HepG2 (cell line): ENCODE data around the gene XKR7. TPM values are rescaled to one million over a fixed set of nuclear protein-coding genes. Genes with fewer than 3 reads are reported as not detected.

Experiments
- AFF4 ChIP-seq: sonication (generic); formaldehyde crosslinking; IDR thresholded peaks from 2 replicates; pipeline ENCODE4 v1.4.0; 2020; ENCODE audit warnings: missing genetic modification reagents
- GATA4 ChIP-seq: sonication (generic); IDR thresholded peaks from 2 replicates; pipeline ENCODE4 v1.6.1; 2016; ENCODE audit warnings: antibody characterized with exemption, low read depth, borderline replicate concordance
- HNF4A ChIP-seq: sonication (generic); formaldehyde crosslinking; IDR thresholded peaks from 2 replicates; pipeline ENCODE4 v1.4.0; 2020; ENCODE audit warnings: missing genetic modification reagents
- HOMEZ ChIP-seq: IDR thresholded peaks from 2 replicates; pipeline ENCODE4 v1.6.1; 2016; ENCODE audit warnings: low read depth
- KDM5A ChIP-seq: fragments of 200-600 bp; sonication (generic); IDR thresholded peaks from 2 replicates; pipeline ENCODE4 v1.7.0; 2018; ENCODE audit warnings: antibody characterized with exemption, mild to moderate bottlenecking, low read length, borderline replicate concordance
- NCOA5 ChIP-seq: sonication (generic); formaldehyde crosslinking; IDR thresholded peaks from 2 replicates; pipeline ENCODE4 v1.4.0; 2020; ENCODE audit warnings: missing genetic modification reagents
- PBX3 ChIP-seq: sonication (generic); formaldehyde crosslinking; IDR thresholded peaks from 2 replicates; pipeline ENCODE4 v1.8.1; 2023; ENCODE audit warnings: missing genetic modification reagents, inconsistent platforms, borderline replicate concordance
- PITX1 ChIP-seq: sonication (generic); formaldehyde crosslinking; IDR thresholded peaks from 2 replicates; pipeline ENCODE4 v1.5.1; 2020; ENCODE audit warnings: mild to moderate bottlenecking, missing genetic modification reagents
- POLR2G ChIP-seq: fragments of 200-400 bp; formaldehyde crosslinking; IDR thresholded peaks from 2 replicates; pipeline ENCODE4 v1.6.1; 2018; ENCODE audit warnings: mild to moderate bottlenecking, low read depth, low read length, moderate library complexity
- SETDB1 ChIP-seq: sonication (generic); formaldehyde crosslinking; IDR thresholded peaks from 2 replicates; pipeline ENCODE4 v1.5.1; 2020; ENCODE audit warnings: missing genetic modification reagents, mild to moderate bottlenecking, borderline replicate concordance
- SRSF4 ChIP-seq: fragments of 200-400 bp; formaldehyde crosslinking; IDR thresholded peaks from one replicate; pipeline ENCODE4 v1.6.1; 2018; ENCODE audit warnings: mild to moderate bottlenecking, low read depth, low read length, moderate library complexity; ENCODE audit not compliant: poor library complexity, severe bottlenecking
- ZFP1 ChIP-seq: IDR thresholded peaks from 2 replicates; pipeline ENCODE4 v1.6.1; 2016
- ZNF12 ChIP-seq: sonication (generic); formaldehyde crosslinking; IDR thresholded peaks from 2 replicates; pipeline ENCODE4 v1.5.0; 2020; ENCODE audit warnings: missing genetic modification reagents
- ZNF687 ChIP-seq: sonication (generic); formaldehyde crosslinking; IDR thresholded peaks from 2 replicates; pipeline ENCODE4 v1.5.1; 2020; ENCODE audit warnings: mild to moderate bottlenecking, missing genetic modification reagents, moderate library complexity
- ZNF710 ChIP-seq: sonication (generic); formaldehyde crosslinking; IDR thresholded peaks from 2 replicates; pipeline ENCODE4 v1.5.0; 2020; ENCODE audit warnings: mild to moderate bottlenecking, missing genetic modification reagents, borderline replicate concordance
- polyA plus RNA-seq, 8 experiments: library from polyadenylated mRNA; depleted of rRNA in 3 of 8; stranded (reverse) in 7 of 8; unstranded in 1 of 8; fragments of >200 nt; fragmentation: Illumina TruSeq in 4 of 8; extraction: Trizol in 4 of 8; gene quantifications; 2 replicates each; pipeline versions ENCODE4 v1.2.1 to v1.2.3, GENCODE V29; 2011 to 2016; ENCODE audit warnings: low read depth in 4 of 8, missing spikeins in 1 of 8, mixed read lengths in 1 of 8; ENCODE audit not compliant: insufficient read depth in 1 of 8
- total RNA-seq, 5 experiments: library from RNA; depleted of rRNA; stranded (reverse); fragments of >200 nt; fragmentation: Illumina TruSeq; extraction: Trizol; gene quantifications; 2 replicates each; pipeline ENCODE4 v1.2.3, GENCODE V29; 2016; ENCODE audit warnings: low read depth in 1 of 5

XKR7 gene
- total and polyA plus RNA-seq, 2 of the 13 experiments (the other 11 are each of a cell fraction or from before 2014, with no cell fraction given): not detected

GRCh38 chr20:31968291-31969126, 558 bp downstream of the XKR7 start (continued):
- TF ChIP-seq ZNF687 (CRISPR knock-in tag) (peak; percentile 99), AFF4 (CRISPR knock-in tag) (peak; percentile 100), NCOA5 (CRISPR knock-in tag) (peak; percentile 100), PITX1 (peak; percentile 100), POLR2G (no peak), ZNF710 (CRISPR knock-in tag) (peak; percentile 100), GATA4 (no peak), SETDB1 (CRISPR knock-in tag) (peak; percentile 98), HNF4A (CRISPR knock-in tag) (peak; percentile 79), ZNF12 (peak; percentile 100), HOMEZ (CRISPR knock-in tag) (peak; percentile 100), ZFP1 (CRISPR knock-in tag) (peak; percentile 100), KDM5A (no peak), PBX3 (CRISPR knock-in tag) (peak; percentile 100), SRSF4 (no peak)
